Gastroesophageal sphincter (tissue), 3 donors: ENCODE measurements around the gene GPR153.

Experiments used
- EP300 ChIP-seq: sonication (generic); formaldehyde crosslinking; IDR thresholded peaks from one replicate; pipeline ENCODE4 v1.6.1; 2017; ENCODE audit warnings: antibody characterized with exemption, mild to moderate bottlenecking
- POLR2A ChIP-seq, 2 donors: fragments of 450-650 bp; IDR thresholded peaks; one replicate each; pipeline ENCODE4 v1.6.1; 2017; ENCODE audit warnings: antibody characterized with exemption in 2 of 2, mild to moderate bottlenecking in 2 of 2, moderate library complexity in 1 of 2
- POLR2AphosphoS5 ChIP-seq: sonication (generic); formaldehyde crosslinking; IDR thresholded peaks from one replicate; pipeline ENCODE4 v1.6.1; 2017; ENCODE audit warnings: antibody characterized with exemption
- TF ChIP-seq, protein P1 (sequence below), 4 experiments: fragments of 200-600 bp in 2 of 4; fragments of 450-650 bp in 2 of 4; sonication (generic) in 1 of 4; IDR thresholded peaks; one replicate each; pipeline ENCODE4 v1.5.1; 2017 to 2019; ENCODE audit warnings: antibody characterized with exemption in 4 of 4, mild to moderate bottlenecking in 2 of 4, moderate library complexity in 2 of 4

GRCh38 chr1:6260961-6261614 is at the start of gene GPR153:
- TF ChIP-seq, protein P1, sequence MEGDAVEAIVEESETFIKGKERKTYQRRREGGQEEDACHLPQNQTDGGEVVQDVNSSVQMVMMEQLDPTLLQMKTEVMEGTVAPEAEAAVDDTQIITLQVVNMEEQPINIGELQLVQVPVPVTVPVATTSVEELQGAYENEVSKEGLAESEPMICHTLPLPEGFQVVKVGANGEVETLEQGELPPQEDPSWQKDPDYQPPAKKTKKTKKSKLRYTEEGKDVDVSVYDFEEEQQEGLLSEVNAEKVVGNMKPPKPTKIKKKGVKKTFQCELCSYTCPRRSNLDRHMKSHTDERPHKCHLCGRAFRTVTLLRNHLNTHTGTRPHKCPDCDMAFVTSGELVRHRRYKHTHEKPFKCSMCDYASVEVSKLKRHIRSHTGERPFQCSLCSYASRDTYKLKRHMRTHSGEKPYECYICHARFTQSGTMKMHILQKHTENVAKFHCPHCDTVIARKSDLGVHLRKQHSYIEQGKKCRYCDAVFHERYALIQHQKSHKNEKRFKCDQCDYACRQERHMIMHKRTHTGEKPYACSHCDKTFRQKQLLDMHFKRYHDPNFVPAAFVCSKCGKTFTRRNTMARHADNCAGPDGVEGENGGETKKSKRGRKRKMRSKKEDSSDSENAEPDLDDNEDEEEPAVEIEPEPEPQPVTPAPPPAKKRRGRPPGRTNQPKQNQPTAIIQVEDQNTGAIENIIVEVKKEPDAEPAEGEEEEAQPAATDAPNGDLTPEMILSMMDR (IDR thresholded peaks at IDR 0.05): no peak
- TF ChIP-seq POLR2AphosphoS5: no peak
- TF ChIP-seq EP300: no peak
- no peak for TF ChIP-seq POLR2A (IDR thresholded peaks at IDR 0.05)
